Mucosa of gallbladder (tissue), 1 donor: ENCODE measurements around the gene MMRN1. TPM values are rescaled to one million over a fixed set of nuclear protein-coding genes. Genes with fewer than 3 reads are reported as not detected.
A peak's percentile ranks its signal among the peaks of the same experiment; 100 is the strongest.

ENCODE experiments used
- DNase-seq: peaks from one replicate; pipeline ENCODE4 v3.0.0-alpha.2; 2020; ENCODE audit warnings: low spot score
- total RNA-seq: library from RNA; stranded (reverse); gene quantifications from one replicate; pipeline ENCODE4 v1.2.1, GENCODE V29; 2021
- donor health status: DM: no; HTN: no; CAD: no.

The MMRN1 gene
- total RNA-seq, 1 donor from 2014 or later, result 12.5 TPM

DNA sequence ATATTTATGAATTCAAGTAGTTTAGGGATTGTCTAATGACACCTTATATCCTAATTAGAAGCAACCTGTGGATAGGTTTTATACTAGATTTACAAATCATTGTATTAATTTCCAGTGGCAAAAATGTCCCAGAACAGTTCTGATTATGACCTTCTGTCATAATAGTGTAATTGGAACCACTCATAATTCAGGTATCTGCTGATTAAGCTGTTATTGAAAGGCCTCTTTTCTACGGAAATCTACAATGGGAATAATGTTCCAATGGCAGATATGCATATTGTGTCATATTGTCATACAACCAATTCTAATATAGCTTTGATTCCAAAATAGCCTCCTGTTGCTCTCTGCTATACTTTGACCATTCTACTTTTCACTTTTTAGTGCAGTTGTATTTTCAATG is 19.0 kb downstream of the MMRN1 start:
- no peak for DNase-seq

DNA sequence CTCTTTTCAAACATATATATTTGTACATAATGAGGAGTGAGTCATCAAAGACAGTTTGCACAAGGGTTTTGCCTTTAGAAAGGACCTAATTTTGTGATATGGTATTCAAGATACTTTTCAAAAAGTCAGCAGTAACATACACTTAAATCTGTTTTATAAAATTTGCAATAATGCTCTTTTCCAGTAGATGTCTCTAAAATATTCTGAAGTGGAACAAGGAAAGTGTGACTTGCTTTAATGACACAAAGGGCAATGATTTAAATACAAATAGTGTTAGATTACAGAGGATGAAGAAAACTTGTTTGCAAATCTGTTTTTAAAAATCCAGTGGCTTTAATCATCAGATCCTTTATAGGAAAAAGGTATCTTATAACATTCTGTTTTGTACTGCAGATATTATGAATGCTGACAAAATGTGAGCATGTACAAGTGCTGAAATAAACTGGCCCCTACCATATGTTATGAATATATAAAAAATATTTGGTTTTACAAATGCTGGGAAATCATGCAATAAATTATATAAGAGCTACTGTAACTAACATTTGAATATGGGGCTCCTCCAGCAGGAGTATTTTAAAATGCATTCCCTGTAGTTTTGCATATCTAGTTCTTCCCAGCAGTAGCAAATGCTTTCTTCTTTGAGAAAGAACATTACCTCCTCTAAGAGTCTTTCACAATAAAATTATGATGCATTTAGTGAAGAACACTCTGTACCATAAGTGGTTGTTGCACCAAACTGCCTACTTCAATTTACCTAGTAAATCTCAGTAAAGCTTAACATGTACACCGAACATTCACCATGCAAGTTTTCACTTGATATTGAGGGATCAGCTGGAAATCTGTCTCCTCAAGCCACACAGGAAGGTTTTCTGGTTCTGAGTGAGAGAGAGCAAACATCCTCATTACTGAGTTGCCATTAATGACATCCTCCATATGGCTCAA is 20.2 kb downstream of the MMRN1 start:
- no peak for DNase-seq

DNA sequence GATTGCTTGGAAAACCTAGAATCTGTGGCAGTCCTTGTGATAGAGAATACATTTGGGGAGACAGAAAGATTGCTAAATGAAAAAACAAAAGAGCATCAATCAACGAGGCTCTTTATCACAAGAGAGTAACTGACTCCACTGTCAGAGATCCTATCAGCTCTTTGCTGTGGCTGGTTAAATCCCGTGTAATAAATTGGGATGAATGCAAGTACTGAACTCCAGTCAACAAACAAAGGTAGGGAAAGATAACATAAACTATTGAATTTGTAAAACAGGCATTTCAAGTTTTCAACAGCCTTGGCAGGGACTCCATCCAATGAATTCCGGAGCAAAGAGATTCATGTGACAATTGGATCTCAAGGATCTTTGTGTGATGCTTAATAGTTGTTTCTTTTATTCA is 21.3 kb downstream of the MMRN1 start:
- DNase-seq, result no peak

DNA sequence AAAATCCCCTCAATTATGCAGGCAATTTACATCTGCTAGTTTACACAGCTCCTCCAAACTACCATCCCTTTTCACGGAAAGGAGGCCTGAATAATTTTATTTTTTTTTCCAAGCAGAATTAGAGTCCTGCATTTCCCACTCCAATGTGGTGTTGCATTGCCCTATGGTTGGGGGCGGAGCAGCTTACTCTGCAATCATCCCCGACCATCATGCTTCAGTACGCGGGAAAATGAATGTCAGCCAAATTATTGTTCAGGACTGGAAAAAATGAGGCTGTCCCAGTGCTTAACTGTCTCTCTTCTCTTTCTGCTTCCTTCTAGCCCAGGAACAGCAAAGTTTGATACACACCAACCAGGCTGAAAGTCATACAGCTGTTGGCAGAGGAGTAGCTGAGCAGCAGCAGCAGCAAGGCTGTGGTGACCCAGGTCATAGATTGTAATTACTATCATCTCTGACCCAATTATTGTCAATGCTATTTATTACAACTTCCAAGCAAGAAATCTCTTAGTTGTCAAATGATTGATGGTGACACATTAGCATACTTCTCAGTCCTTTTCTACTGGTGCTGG is 28.3 kb downstream of the MMRN1 start:
- no peak for DNase-seq

DNA sequence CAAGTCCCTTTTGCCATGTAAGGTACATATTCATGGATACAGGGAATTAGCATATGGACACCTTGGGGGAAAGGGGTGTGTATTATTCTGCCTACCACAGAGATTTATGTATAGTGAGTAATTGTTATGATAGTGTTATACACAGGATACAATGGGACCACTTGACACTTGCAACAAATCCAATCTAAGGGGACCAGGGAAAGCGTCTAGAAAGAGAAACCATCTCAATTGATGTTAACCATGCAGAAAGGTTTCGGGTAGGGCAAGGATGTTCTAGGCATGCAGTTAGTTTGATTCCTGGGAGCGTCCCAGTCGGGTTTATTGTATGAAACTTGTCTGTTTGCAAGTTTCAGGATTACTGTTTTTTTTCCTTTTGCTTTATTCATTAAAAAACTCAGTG is 34.2 kb downstream of the MMRN1 start:
- no peak for DNase-seq

DNA sequence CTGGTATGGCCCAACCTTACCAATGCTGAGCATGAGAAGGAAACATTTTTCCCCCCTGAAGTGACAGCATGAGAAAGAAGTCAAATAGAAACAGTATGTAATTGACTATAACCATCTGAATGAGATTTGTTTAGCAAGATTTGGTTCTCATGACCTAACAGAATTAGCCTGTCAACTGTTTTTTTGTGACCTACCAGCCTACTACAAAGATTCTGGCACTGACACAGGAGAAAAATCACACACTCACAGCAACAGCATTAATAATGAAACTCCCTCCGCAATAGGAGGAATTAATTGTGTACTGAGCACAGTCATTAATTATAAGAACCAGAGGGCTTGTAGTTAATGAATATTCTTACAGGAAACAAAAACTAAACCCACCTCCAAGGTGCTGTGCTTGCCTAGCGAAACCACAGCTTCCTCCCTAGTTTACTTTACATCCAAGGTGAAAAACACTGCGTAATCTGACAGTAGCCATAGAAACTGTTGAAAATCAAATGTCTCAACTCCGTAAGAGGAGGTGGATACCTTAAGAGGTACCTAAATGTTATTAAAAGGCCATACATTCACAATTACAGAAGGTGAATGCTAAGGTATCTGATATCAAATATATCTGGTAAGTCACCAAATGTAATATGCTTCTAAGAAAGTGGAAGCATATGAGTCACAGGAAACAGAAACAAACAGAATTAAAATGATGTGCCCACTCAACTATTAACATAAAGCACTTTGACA is 34.9 kb downstream of the MMRN1 start:
- DNase-seq, result no peak

DNA sequence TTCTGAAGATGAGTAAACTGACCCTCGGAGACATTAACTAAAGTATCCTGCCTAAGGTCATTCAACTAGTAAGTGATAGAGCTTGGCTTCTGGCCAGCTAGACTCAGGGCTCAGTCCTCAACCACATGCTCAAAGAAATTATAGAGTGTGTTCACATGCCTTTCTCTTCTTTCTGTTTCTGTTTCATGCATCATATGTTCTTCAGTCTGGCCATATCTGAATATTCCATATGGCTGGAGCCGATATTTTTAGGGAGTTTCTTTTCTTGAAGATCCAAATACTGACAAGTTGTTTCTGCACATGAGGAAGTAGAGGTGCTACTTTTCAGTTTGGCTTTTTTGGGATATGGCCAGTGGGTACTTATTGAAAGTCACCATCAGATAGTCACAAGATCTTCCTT is 44.9 kb downstream of the MMRN1 start:
- DNase-seq, result no peak

DNA sequence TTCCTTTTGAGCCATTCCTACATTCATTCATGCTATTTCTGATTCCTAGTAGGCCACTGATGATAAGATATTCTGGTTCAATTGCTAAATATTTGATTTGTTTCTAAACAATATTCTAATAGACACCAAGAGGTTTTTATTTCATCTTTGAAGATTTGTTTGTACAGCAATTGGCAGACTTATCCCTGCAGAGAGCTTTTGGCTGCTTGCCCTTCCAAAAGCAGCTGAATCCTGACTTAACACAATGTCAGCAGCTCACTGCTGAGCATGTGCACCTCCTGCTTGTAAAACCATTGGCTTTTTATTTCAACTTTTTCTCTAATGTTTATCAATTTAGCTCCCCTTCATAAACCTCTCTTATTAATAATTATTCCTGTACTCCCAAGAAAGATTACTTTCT is 45.3 kb downstream of the MMRN1 start:
- DNase-seq, result peak; percentile 28

DNA sequence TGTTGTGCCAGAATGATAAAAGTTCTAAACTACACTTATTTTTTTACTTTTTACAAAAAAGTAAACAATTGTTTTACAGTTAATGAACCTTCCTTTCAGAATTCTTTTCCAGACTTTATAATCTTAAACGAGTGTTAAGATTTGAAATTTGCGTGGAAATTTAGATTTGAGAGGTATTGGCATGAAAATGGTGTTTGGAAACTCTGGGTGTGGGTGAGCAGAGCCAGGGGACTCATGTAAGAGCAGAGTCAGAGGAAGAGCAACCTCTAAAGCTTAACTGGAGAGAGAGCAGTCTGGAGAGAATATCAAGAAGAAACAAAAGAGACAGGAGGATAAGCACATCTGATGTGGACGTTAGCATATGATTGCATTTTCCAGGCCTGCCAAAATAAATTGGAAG is 48.2 kb downstream of the MMRN1 start:
- no peak for DNase-seq

DNA sequence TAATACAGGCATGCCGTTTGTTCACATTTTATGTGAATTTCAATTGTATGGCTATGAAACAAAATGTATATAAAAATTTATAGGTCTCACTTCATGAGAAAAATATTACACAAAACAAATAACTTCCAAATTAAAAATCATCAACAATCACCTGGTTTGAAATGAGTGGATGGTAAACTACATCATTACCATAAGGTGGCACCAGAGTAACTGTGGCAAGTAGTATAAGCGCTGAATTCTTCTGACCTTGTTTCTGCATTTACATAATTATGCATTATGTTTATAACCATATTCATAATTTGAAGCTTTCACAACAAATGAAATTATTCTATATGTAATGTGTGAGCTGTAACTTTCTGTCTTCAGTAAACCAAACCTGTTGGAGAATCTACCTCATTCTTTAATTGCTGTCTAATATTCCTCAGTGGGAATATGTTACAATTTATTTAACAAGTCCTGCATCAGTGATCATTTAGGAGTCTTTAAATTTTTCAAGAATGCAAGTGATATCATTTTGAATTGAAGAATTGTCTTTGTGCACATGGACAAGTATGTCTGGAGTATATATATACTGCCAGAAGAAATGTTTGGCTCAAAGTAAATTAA is 55.2 kb downstream of the MMRN1 start:
- DNase-seq, result no peak

DNA sequence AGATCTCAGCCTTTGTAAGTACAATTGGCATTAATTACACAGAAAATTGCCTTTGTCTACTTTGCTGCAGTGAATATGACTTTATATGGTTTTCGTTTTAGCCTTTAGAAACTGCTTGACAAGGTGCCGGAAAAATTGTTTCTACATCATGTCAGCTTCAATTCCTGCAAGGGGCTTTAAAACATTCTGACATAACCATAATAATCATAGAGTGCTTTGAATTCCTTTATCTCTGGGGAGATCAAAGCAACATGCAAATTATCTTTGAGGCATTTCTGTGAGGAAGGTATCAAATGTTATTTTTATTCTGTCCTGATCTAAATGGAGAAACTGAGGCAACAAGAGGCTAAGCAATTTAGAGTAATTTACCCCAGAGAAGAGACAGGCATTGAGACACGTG is 57.8 kb downstream of the MMRN1 start:
- DNase-seq, result no peak

DNA sequence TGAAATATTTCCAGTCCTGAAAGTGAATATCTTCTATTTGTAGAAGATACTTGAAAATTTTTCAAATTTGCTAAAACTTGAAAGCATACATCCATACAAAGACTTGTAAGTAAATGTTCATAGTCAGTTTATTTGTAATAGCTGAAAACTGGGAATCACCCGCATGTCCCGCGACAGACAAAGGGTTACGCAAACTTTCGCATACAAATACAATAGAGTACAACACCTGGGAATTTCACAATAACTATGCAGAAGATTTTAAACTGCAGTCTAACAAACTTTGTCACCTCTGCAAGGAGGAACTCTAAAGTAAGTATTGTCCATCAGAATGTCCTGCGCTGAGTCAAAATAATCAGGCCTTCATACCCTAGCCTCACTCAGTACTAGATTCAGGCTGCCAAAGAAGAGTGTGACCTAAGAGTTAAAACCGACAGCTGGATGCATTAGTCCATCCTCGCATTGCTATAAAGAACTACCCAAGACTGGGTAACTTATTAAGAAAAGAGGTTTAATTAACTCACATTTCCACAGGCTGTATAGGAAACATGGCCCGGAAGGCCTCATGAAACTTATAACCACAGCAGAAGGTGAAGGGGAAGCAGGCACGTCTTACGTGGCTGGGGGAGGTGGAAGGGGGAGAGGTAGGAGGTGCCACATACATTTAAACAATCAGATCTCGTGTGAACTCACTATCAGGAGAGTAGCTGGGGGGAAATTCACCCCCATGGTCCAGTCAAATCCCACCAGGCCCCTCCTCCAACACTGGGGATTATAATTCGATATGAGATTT is 60.4 kb downstream of the MMRN1 start:
- no peak for DNase-seq

DNA sequence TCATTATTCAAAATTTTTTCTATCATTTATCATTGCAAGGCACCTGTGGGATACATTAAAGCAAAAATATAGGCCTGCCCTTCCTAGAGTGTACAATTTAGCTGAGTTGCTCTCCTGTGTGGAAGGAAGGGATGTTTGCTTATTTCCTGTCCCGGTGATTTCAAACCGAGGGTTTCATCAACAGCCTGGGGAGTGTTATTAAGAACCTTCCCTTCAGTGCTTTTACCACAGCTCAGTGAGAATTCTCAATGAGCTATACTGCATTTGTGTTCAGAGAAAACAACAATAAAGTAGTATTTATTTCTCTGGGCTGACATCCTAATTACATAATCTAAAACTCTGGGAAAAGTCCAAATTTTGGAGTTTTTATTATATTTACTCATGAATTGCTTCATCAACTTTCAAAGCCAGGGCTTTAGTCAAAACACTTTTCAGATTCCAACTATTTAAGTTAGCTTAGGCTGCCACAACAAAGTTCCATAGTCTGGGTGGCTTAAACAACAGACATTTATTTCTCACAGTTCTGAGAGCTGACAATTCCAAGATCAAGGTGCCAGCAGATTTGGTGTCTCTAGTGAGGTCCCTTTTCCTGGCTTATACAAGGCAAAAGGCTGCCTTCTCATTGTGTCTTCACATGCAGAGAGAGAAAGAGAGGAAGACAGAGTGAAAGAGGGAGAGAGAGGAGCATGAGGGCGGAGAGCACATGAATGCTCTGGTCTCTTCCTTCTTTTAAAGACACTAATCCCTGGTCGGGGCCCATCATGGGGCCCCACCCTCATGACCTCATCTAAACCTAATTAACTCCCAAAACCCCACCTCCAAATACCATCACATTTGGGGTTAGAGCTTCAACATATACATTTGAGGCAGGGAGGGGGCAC is 62.6 kb downstream of the MMRN1 start:
- no peak for DNase-seq

DNA sequence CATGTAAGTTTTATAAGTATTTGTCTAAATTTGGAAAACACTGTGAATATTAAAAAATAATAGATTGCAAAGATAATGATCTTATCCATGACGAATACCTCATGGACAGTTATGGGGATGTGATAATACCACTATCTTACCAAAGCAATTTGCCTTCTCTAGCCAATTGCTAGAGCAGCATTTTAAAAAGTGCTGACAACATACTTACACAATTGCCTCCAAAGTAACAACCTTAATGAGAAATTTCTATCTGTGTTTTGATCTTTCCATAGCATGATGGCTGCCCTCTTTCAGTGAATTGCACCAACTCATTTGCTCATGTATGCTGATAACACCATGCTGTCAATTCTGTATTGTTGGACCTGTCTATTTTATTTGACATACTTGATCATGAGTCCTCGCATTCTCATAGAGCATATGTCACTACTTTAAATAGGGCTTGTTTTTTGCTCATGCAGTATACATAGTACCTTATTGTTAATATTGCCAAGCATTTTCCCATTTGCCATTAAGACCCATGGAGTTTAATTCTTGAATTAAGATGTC is 87.2 kb downstream of the MMRN1 start:
- DNase-seq, result no peak

DNA sequence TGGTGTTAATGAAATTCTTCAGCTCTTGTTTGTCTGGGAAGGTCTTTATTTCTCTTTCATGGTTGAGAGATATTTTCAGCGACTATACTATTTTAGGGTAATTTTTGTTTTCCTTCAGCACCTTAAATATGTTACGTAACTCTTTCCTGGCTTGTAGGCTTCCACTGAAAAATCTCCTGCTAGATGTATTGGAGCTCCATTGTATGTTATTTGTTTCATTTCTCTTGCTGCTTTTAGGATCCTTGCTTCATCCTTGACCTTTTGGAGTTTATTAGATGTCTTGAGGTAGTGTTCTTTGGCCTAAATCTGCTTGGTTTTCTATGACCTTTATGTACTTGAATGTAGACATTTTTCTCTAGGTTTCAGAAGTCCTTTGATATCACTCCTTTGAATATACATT is 93.6 kb downstream of the MMRN1 start:
- DNase-seq, result no peak

DNA sequence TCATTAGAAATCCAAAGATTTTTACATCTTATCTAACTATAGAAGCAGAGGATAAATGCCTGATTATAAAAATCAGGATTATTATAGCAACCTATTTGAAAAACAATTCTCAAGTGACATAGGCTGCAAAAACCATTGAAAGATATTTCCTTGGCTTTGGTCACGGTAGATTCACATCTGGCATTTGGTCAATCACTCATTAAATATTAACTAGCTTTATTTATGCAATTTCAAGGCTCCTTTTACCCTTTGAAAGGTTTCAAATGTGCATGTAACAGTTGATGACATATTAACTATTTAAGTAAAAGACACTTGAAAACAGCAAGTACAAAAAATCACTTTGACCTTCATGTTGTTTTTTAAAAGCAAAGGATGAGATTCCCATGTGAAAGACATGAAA is 98.1 kb downstream of the MMRN1 start:
- DNase-seq, result no peak

DNA sequence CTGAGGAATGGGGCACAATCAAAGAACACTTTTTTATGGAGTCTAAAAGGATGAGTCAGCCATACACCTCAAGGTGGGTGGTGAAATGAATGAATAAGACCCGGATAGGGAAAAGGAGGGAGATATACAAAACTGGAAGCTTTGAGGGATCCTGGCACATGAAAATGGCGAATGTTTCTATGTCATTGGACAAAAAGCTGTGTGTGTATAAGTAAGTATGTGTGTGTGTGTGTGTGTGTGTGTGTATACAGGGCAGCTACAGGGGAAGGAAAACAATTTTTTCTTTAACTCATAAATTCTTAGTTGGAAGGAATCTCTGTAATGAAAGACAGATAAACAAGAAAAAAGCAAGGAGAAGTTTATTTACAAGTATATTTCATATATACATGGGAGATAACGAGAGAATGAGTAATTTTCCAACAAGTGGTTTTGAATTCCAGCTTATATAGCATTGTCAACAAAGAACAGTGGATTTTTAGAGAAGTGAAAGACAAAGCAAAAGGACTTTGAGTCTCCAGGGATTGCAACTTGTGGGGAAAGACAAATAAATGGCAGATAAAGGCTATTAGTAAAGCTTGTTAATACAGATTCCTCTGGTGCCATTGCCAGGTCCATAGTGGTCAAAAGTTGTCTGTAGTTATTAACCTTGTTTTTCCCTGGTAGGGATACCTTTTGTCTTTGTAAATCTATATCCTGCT is 99.7 kb downstream of the MMRN1 start:
- no peak for DNase-seq

DNA sequence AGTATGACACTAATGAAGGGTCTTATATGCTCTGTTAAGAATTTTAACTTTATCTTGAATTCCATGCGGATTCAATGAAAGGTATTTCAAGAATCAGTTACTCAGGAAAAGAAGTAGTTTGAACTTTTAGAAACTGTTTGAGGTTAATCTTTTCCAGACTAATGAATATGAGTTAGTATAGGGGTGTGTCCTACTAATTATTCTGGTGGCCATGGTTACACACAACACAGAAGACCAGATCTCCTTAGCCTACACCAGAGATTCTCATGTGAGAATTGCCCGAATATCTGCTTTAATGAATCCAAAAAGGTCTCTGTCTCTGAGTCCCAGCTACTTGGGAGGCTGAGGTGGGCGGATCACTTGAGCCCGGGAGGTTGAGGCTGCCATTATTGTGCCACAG is 100.4 kb downstream of the MMRN1 start:
- no peak for DNase-seq

DNA sequence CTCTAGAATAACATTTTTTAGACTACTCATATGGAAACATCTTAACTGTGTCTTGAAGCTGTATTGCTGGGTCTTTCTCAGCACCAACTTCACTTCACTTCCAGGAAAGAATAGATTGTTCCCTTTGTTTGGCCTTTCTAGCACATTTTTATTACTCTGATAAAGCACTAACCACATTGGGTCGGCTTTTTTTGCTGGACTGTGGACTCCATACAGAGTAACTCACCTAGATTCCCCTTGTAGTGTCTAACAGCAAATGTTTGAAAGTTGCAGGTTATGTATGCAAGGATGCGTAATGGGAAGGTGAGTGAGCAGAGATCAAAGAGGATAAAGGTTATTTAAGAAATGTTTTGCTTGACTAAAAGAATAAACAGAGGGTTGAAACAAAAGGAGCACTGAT is 101.2 kb downstream of the MMRN1 start:
- no peak for DNase-seq
